ENCODE data around the gene SLC9C2.
"Not testable (repeated sequence)": the region's sequence is repeated elsewhere in the genome, so short reads cannot be mapped to it uniquely, and the experiment has no call there.

The SLC9C2 gene

GRCh38 chr1:173580071-173580470, 22.8 kb downstream of the SLC9C2 start:
- no peaks in the 10 kb centered on the region for H3K9me3 ChIP-seq (ENCODE audit: control insufficient read depth, low read length)
- H3K27ac ChIP-seq (ENCODE audit: low read depth, low read length, severe bottlenecking), result no peak overlapping the region
- no peaks in the 10 kb centered on the region for H3K36me3 ChIP-seq (ENCODE audit: control insufficient read depth, insufficient read depth, low read length)
- H3K4me1 ChIP-seq (ENCODE audit: control insufficient read depth, insufficient read depth, low read length, poor library complexity, severe bottlenecking), result no peaks in the 10 kb centered on the region
- no peak overlapping the region for H3K4me3 ChIP-seq (ENCODE audit: extremely low read depth, insufficient read depth, low read length, poor library complexity, severe bottlenecking)
- WGBS, 2 experiments (ENCODE audit: insufficient coverage in 2 of 2), result 79 to 98% methylated on average over 3 of the region's 3 CpGs

- H3K36me3 ChIP-seq (ENCODE audit: control insufficient read depth, insufficient read depth, low read length), result no peaks in the 10 kb centered on the region
- no peaks in the 10 kb centered on the region for H3K9me3 ChIP-seq (ENCODE audit: control insufficient read depth, low read length)
- WGBS, 2 experiments (ENCODE audit: insufficient coverage in 2 of 2), result 88 to 93% methylated on average over 3 of the region's 4 CpGs
- H3K4me1 ChIP-seq (ENCODE audit: control insufficient read depth, insufficient read depth, low read length, poor library complexity, severe bottlenecking), result peaks cover 4% of the 10 kb centered on the region
- no peak overlapping the region for H3K27ac ChIP-seq (ENCODE audit: low read depth, low read length, severe bottlenecking)
- no peak overlapping the region for H3K4me3 ChIP-seq (ENCODE audit: extremely low read depth, insufficient read depth, low read length, poor library complexity, severe bottlenecking)
These were observed 29.3 kb downstream of the SLC9C2 start for GRCh38 chr1:173573596-173573995.

GRCh38 chr1:173572201-173572873, 30.5 kb downstream of the SLC9C2 start:
- H3K4me1 ChIP-seq (ENCODE audit: control insufficient read depth, insufficient read depth, low read length, poor library complexity, severe bottlenecking), result peaks cover 4% of the 10 kb centered on the region
- no peaks in the 10 kb centered on the region for H3K9me3 ChIP-seq (ENCODE audit: control insufficient read depth, low read length)
- no peak overlapping the region for H3K27ac ChIP-seq (ENCODE audit: low read depth, low read length, severe bottlenecking)
- WGBS, 2 experiments (ENCODE audit: insufficient coverage in 2 of 2), result 80% methylated on average over 2 of the region's 3 CpGs; no CpG with 5 or more reads in 1 of the 2 experiments
- no peak overlapping the region for H3K4me3 ChIP-seq (ENCODE audit: extremely low read depth, insufficient read depth, low read length, poor library complexity, severe bottlenecking)
- H3K36me3 ChIP-seq (ENCODE audit: control insufficient read depth, insufficient read depth, low read length), result no peaks in the 10 kb centered on the region

- Histone ChIP-seq H3K4me1 (ENCODE audit: control insufficient read depth, insufficient read depth, low read length, poor library complexity, severe bottlenecking) (peaks cover 4% of the 10 kb centered on the region), H3K36me3 (ENCODE audit: control insufficient read depth, insufficient read depth, low read length) (no peaks in the 10 kb centered on the region), H3K4me3 (ENCODE audit: extremely low read depth, insufficient read depth, low read length, poor library complexity, severe bottlenecking) (no peak overlapping the region), H3K9me3 (ENCODE audit: control insufficient read depth, low read length) (no peaks in the 10 kb centered on the region), H3K27ac (ENCODE audit: low read depth, low read length, severe bottlenecking) (no peak overlapping the region)
- 75 to 79% methylated on average over 3 to 4 of the region's 4 CpGs for WGBS, 2 experiments (ENCODE audit: insufficient coverage in 2 of 2)
These were observed 32.4 kb downstream of the SLC9C2 start for GRCh38 chr1:173570370-173571007.

- Histone ChIP-seq H3K9me3 (ENCODE audit: control insufficient read depth, low read length) (no peaks in the 10 kb centered on the region), H3K36me3 (ENCODE audit: control insufficient read depth, insufficient read depth, low read length) (no peaks in the 10 kb centered on the region), H3K27ac (ENCODE audit: low read depth, low read length, severe bottlenecking) (no peak overlapping the region), H3K4me1 (ENCODE audit: control insufficient read depth, insufficient read depth, low read length, poor library complexity, severe bottlenecking) (no peaks in the 10 kb centered on the region), H3K4me3 (ENCODE audit: extremely low read depth, insufficient read depth, low read length, poor library complexity, severe bottlenecking) (no peak overlapping the region)
- no CpG with 5 or more reads among the region's 1 CpG for WGBS, 2 experiments (ENCODE audit: insufficient coverage in 2 of 2)
These were observed 34.4 kb downstream of the SLC9C2 start for GRCh38 chr1:173568483-173568882.

- not testable (repeated sequence) for H3K36me3 ChIP-seq (ENCODE audit: control insufficient read depth, insufficient read depth, low read length); H3K9me3 ChIP-seq (ENCODE audit: control insufficient read depth, low read length); H3K27ac ChIP-seq (ENCODE audit: low read depth, low read length, severe bottlenecking); H3K4me1 ChIP-seq (ENCODE audit: control insufficient read depth, insufficient read depth, low read length, poor library complexity, severe bottlenecking); H3K4me3 ChIP-seq (ENCODE audit: extremely low read depth, insufficient read depth, low read length, poor library complexity, severe bottlenecking)
- WGBS, 2 experiments (ENCODE audit: insufficient coverage in 2 of 2), result no CpG with 5 or more reads among the region's 1 CpG
These were observed 39.0 kb downstream of the SLC9C2 start for GRCh38 chr1:173563846-173564245.

- Histone ChIP-seq H3K4me1 (ENCODE audit: control insufficient read depth, insufficient read depth, low read length, poor library complexity, severe bottlenecking) (no peaks in the 10 kb centered on the region), H3K27ac (ENCODE audit: low read depth, low read length, severe bottlenecking) (no peak overlapping the region), H3K36me3 (ENCODE audit: control insufficient read depth, insufficient read depth, low read length) (no peaks in the 10 kb centered on the region), H3K4me3 (ENCODE audit: extremely low read depth, insufficient read depth, low read length, poor library complexity, severe bottlenecking) (no peak overlapping the region), H3K9me3 (ENCODE audit: control insufficient read depth, low read length) (no peaks in the 10 kb centered on the region)
- WGBS, 2 experiments (ENCODE audit: insufficient coverage in 2 of 2), result 57 to 68% methylated on average over 4 to 5 of the region's 6 CpGs
These were observed 40.1 kb downstream of the SLC9C2 start for GRCh38 chr1:173562813-173563212.

- Histone ChIP-seq H3K27ac (ENCODE audit: low read depth, low read length, severe bottlenecking) (no peak overlapping the region), H3K4me3 (ENCODE audit: extremely low read depth, insufficient read depth, low read length, poor library complexity, severe bottlenecking) (no peak overlapping the region), H3K36me3 (ENCODE audit: control insufficient read depth, insufficient read depth, low read length) (no peaks in the 10 kb centered on the region), H3K4me1 (ENCODE audit: control insufficient read depth, insufficient read depth, low read length, poor library complexity, severe bottlenecking) (no peaks in the 10 kb centered on the region), H3K9me3 (ENCODE audit: control insufficient read depth, low read length) (no peaks in the 10 kb centered on the region)
- no CpG with 5 or more reads among the region's 1 CpG for WGBS, 2 experiments (ENCODE audit: insufficient coverage in 2 of 2)
These were observed 41.6 kb downstream of the SLC9C2 start for GRCh38 chr1:173561263-173561662.

GRCh38 chr1:173560285-173560880, 42.5 kb downstream of the SLC9C2 start:
- H3K4me1 ChIP-seq (ENCODE audit: control insufficient read depth, insufficient read depth, low read length, poor library complexity, severe bottlenecking), result no peaks in the 10 kb centered on the region
- H3K4me3 ChIP-seq (ENCODE audit: extremely low read depth, insufficient read depth, low read length, poor library complexity, severe bottlenecking), result no peak overlapping the region
- 100% methylated on average over 1 of the region's 3 CpGs; no CpG with 5 or more reads in 1 of the 2 experiments for WGBS, 2 experiments (ENCODE audit: insufficient coverage in 2 of 2)
- no peaks in the 10 kb centered on the region for H3K36me3 ChIP-seq (ENCODE audit: control insufficient read depth, insufficient read depth, low read length)
- H3K27ac ChIP-seq (ENCODE audit: low read depth, low read length, severe bottlenecking), result no peak overlapping the region
- no peaks in the 10 kb centered on the region for H3K9me3 ChIP-seq (ENCODE audit: control insufficient read depth, low read length)

- H3K36me3 ChIP-seq (ENCODE audit: control insufficient read depth, insufficient read depth, low read length), result no peaks in the 10 kb centered on the region
- H3K4me1 ChIP-seq (ENCODE audit: control insufficient read depth, insufficient read depth, low read length, poor library complexity, severe bottlenecking), result no peaks in the 10 kb centered on the region
- H3K27ac ChIP-seq (ENCODE audit: low read depth, low read length, severe bottlenecking), result no peak overlapping the region
- H3K9me3 ChIP-seq (ENCODE audit: control insufficient read depth, low read length), result no peaks in the 10 kb centered on the region
- H3K4me3 ChIP-seq (ENCODE audit: extremely low read depth, insufficient read depth, low read length, poor library complexity, severe bottlenecking), result no peak overlapping the region
- WGBS, 2 experiments (ENCODE audit: insufficient coverage in 2 of 2), result no CpG with 5 or more reads among the region's 5 CpGs
These were observed 47.1 kb downstream of the SLC9C2 start for GRCh38 chr1:173555651-173556305.

Data from mesodermal cell (in vitro differentiated cells).